K562 (cell line): ENCODE results near the gene DGCR8. TPM values are rescaled to one million over a fixed set of nuclear protein-coding genes. Genes with fewer than 3 reads are reported as not detected.
A peak's percentile ranks its signal among the peaks of the same experiment; 100 is the strongest.

Source experiments
- ARID2 ChIP-seq: fragments of 450-650 bp; IDR thresholded peaks from 2 replicates; pipeline ENCODE4 v1.6.1; 2017; ENCODE audit warnings: antibody characterized with exemption, mild to moderate bottlenecking
- CBFA2T2 ChIP-seq: fragments of 450-650 bp; conservative IDR thresholded peaks from 2 replicates; pipeline ENCODE4 v1.6.1; 2017; ENCODE audit warnings: mild to moderate bottlenecking
- ELF4 ChIP-seq: fragments of 450-650 bp; formaldehyde crosslinking; IDR thresholded peaks from 2 replicates; pipeline ENCODE4 v1.4.0; 2022; ENCODE audit warnings: missing genetic modification characterization
- EP300 ChIP-seq: IDR thresholded peaks from 2 replicates; pipeline ENCODE4 v1.6.1; 2012; ENCODE audit warnings: low read length, improper control_type of control experiment
- ETV5 ChIP-seq: sonication (generic); formaldehyde crosslinking; IDR thresholded peaks from 2 replicates; pipeline ENCODE4 v1.4.0; 2020; ENCODE audit warnings: low read depth, mild to moderate bottlenecking, missing genetic modification reagents
- GATAD2A ChIP-seq: fragments of 450-650 bp; IDR thresholded peaks from 2 replicates; pipeline ENCODE4 v1.6.1; 2017
- GTF3C2 ChIP-seq: IDR thresholded peaks from 3 replicates; pipeline ENCODE4 v1.6.1; 2011; ENCODE audit warnings: borderline replicate concordance, mild to moderate bottlenecking, moderate library complexity; ENCODE audit not compliant: insufficient read length; ENCODE audit errors: extremely low read depth
- HEY1 ChIP-seq: fragments of 250-450 bp; sonication (Bioruptor Pico); IDR thresholded peaks from 2 replicates; pipeline ENCODE4 v1.5.0; 2020; ENCODE audit warnings: mild to moderate bottlenecking, moderate library complexity, borderline replicate concordance
- KLF13 ChIP-seq: fragments of 450-650 bp; IDR thresholded peaks from 2 replicates; pipeline ENCODE4 v1.6.1; 2016; ENCODE audit warnings: missing genetic modification characterization, low read depth, mild to moderate bottlenecking, missing compliant biosample characterization, moderate library complexity, borderline replicate concordance
- MAFF ChIP-seq: IDR thresholded peaks from 2 replicates; pipeline ENCODE4 v1.6.1; 2012; ENCODE audit warnings: low read length, improper control_type of control experiment
- MCM5 ChIP-seq: fragments of 450-650 bp; IDR thresholded peaks from 2 replicates; pipeline ENCODE4 v1.6.1; 2016; ENCODE audit warnings: low read depth
- MED1 ChIP-seq: sonication (generic); formaldehyde crosslinking; IDR thresholded peaks from 2 replicates; pipeline ENCODE4 v1.8.1; 2023; ENCODE audit warnings: missing genetic modification reagents, borderline replicate concordance
- RREB1 ChIP-seq: fragments of 250-450 bp; sonication (Bioruptor Pico); IDR thresholded peaks from 2 replicates; pipeline ENCODE4 v1.4.0; 2020
- SMAD3 ChIP-seq: fragments of 450-650 bp; formaldehyde crosslinking; conservative IDR thresholded peaks from 2 replicates; pipeline ENCODE4 v1.4.0; 2020; ENCODE audit warnings: mild to moderate bottlenecking
- SMARCB1 ChIP-seq: IDR thresholded peaks from 2 replicates; pipeline ENCODE4 v1.6.1; 2011; ENCODE audit warnings: improper control_type of control experiment, low read depth; ENCODE audit not compliant: insufficient read length
- TAF15 ChIP-seq: fragments of 200-400 bp; formaldehyde crosslinking; IDR thresholded peaks from 2 replicates; pipeline ENCODE4 v1.6.1; 2017; ENCODE audit warnings: mild to moderate bottlenecking, low read depth, low read length, moderate library complexity
- ZBTB7A ChIP-seq: IDR thresholded peaks from 2 replicates; pipeline ENCODE4 v1.6.1; 2011; ENCODE audit warnings: low read depth, mild to moderate bottlenecking, low read length, moderate library complexity, borderline replicate concordance; ENCODE audit not compliant: control insufficient read depth
- ZNF41 ChIP-seq: fragments of 250-450 bp; sonication (Bioruptor Pico); conservative IDR thresholded peaks from 2 replicates; pipeline ENCODE4 v1.4.0; 2020; ENCODE audit warnings: mild to moderate bottlenecking
- polyA plus RNA-seq, 8 experiments: library from polyadenylated mRNA; depleted of rRNA in 4 of 8; stranded (reverse) in 5 of 8; unstranded in 3 of 8; fragments of >200 nt; fragmentation: Nextera tagmentation in 2 of 8; fragmentation: Illumina TruSeq in 1 of 8; extraction: Ambion mirVana in 2 of 8; extraction: Trizol in 1 of 8; gene quantifications; 2 replicates each; pipeline versions ENCODE4 v1.2.1 to v1.2.3, GENCODE V29; 2011 to 2014; ENCODE audit warnings: inconsistent platforms in 1 of 8, missing spikeins in 1 of 8
- total RNA-seq, 7 experiments: library from RNA; depleted of rRNA in 6 of 7; stranded (reverse); fragments of >200 nt in 6 of 7; fragmentation: Illumina TruSeq in 2 of 7; extraction: Trizol in 2 of 7; gene quantifications; 2 replicates each; pipeline versions ENCODE4 v1.2.1 to v1.2.3, GENCODE V29; 2011 to 2021; ENCODE audit warnings: low replicate concordance in 1 of 7
- TF ChIP-seq, protein P1 (sequence below): fragments of 450-650 bp; IDR thresholded peaks from 2 replicates; pipeline ENCODE4 v1.6.1; 2016
- TF ChIP-seq, protein P2 (sequence below): sonication (generic); formaldehyde crosslinking; IDR thresholded peaks from 2 replicates; pipeline ENCODE4 v1.8.0; 2022; ENCODE audit warnings: mild to moderate bottlenecking, missing genetic modification reagents

Gene DGCR8
- total and polyA plus RNA-seq, 9 of the 15 experiments (the other 6 are each of a cell fraction or from before 2014, with no cell fraction given): 5.9 to 144 (median 80.1) TPM

GRCh38 chr22:20071524-20071972, 8.5 kb upstream of the DGCR8 start (continued):
- TF ChIP-seq RREB1 (CRISPR knock-in tag) (peak; percentile 46; the same call in 1 of the 2 replicates), MAFF (peak; percentile 30; the same call in 1 of the 2 replicates), ARID2 (no peak), HEY1 (CRISPR knock-in tag) (0 out of 2 replicates have a peak, but pooled peaks have one; percentile 58), ZNF41 (CRISPR knock-in tag) (no peak), ZBTB7A (peak; percentile 34; the same call in 1 of the 2 replicates), KLF13 (tag) (no peak; the same call in 1 of the 2 replicates), MCM5 (no peak), MED1 (CRISPR knock-in tag) (no peak), GATAD2A (no peak), GTF3C2 (no peak), SMARCB1 (no peak), EP300 (peak; percentile 69; the same call in 1 of the 2 replicates), ELF4 (peak; percentile 86), SMAD3 (CRISPR knock-in tag) (no peak), CBFA2T2 (no peak), ETV5 (CRISPR knock-in tag) (no peak), TAF15 (no peak)
- TF ChIP-seq, protein P1, sequence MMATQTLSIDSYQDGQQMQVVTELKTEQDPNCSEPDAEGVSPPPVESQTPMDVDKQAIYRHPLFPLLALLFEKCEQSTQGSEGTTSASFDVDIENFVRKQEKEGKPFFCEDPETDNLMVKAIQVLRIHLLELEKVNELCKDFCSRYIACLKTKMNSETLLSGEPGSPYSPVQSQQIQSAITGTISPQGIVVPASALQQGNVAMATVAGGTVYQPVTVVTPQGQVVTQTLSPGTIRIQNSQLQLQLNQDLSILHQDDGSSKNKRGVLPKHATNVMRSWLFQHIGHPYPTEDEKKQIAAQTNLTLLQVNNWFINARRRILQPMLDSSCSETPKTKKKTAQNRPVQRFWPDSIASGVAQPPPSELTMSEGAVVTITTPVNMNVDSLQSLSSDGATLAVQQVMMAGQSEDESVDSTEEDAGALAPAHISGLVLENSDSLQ: no peak
- TF ChIP-seq, protein P2, sequence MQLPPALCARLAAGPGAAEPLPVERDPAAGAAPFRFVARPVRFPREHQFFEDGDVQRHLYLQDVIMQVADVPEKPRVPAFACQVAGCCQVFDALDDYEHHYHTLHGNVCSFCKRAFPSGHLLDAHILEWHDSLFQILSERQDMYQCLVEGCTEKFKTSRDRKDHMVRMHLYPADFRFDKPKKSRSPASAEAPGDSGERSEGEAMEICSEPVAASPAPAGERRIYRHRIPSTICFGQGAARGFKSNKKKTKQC (CRISPR knock-in tag): no peak
